Endothelial cell of umbilical vein (primary cell): ENCODE measurements around the gene FSD1. TPM values are rescaled to one million over a fixed set of nuclear protein-coding genes. Genes with fewer than 3 reads are reported as not detected.
"Not testable (repeated sequence)": the region's sequence is repeated elsewhere in the genome, so short reads cannot be mapped to it uniquely, and the experiment has no call there.

Experiments
- BruUV-seq: library from RNA; stranded (reverse); fragments of 400-500 nt; replicated peaks from 2 replicates; lab custom pipeline; 2021; lab: Mats Ljungman, UMichigan
- CTCF ChIA-PET: fragments of 300-600, 350-600 bp; sonication (Branson Sonifier 250); formaldehyde crosslinking; loops from one replicate; lab custom pipeline; 2021; ENCODE audit warnings: antibody characterized with exemption, inconsistent platforms; lab: Charles Lee
- POLR2A ChIA-PET: fragments of 300-600, 350-600 bp; sonication (Branson Sonifier 250); formaldehyde crosslinking; loops from one replicate; lab custom pipeline; 2021; ENCODE audit warnings: antibody characterized with exemption, inconsistent platforms; lab: Charles Lee
- DNase-seq: peaks from one replicate; pipeline ENCODE4 v3.0.0-alpha.2; 2011; ENCODE audit warnings: low read depth, low spot score
- FAIRE-seq: peaks from 2 replicates; lab custom pipeline; 2011; peaks lifted over from hg19 to GRCh38; lab: Jason Lieb, UNC
- H2AFZ ChIP-seq: 2 replicates; pipeline ENCODE4 v1.6.0; 2012; ENCODE audit warnings: low read depth, low read length, control low read depth, inconsistent platforms
- H3K27ac ChIP-seq: 2 replicates; pipeline ENCODE4 v1.5.1; 2011; ENCODE audit warnings: low read depth, mild to moderate bottlenecking, control low read depth, low read length, moderate library complexity; ENCODE audit not compliant: insufficient read depth
- H3K27me3 ChIP-seq, 2 experiments: 2 replicates each; pipeline versions ENCODE4 v1.6.0 to v1.6.1; 2011; ENCODE audit warnings: low read length in 2 of 2, mixed read lengths in 1 of 2; ENCODE audit not compliant: control insufficient read depth in 2 of 2, insufficient read depth in 2 of 2
- H3K36me3 ChIP-seq, 2 experiments: 2 replicates in 1 of 2; 3 replicates in 1 of 2; pipeline ENCODE4 v1.5.1; 2011; ENCODE audit warnings: low read length in 2 of 2, mild to moderate bottlenecking in 1 of 2, moderate library complexity in 1 of 2; ENCODE audit not compliant: control insufficient read depth in 2 of 2, insufficient read depth in 2 of 2; ENCODE audit errors: extremely low read depth in 1 of 2
- H3K4me1 ChIP-seq: 3 replicates; pipeline ENCODE4 v1.5.1; 2011; ENCODE audit warnings: mild to moderate bottlenecking, low read length; ENCODE audit not compliant: control insufficient read depth, insufficient read depth; ENCODE audit errors: extremely low read depth
- H3K4me2 ChIP-seq: 2 replicates; pipeline ENCODE4 v1.6.1; 2011; ENCODE audit warnings: low read length, control low read depth, mixed read lengths; ENCODE audit not compliant: insufficient read depth
- H3K4me3 ChIP-seq, 3 experiments: fragments of 200-600 bp in 1 of 3; sonication (generic), shearing (Covaris generic) in 1 of 3; replicated peaks in 1 of 3; 2 replicates each; pipeline ENCODE4 v1.5.1; 2011 to 2016; ENCODE audit warnings: control low read depth in 3 of 3, low read length in 3 of 3, mild to moderate bottlenecking in 2 of 3, inconsistent platforms in 1 of 3, low read depth in 1 of 3, moderate library complexity in 1 of 3; ENCODE audit not compliant: insufficient read depth in 1 of 3
- H3K79me2 ChIP-seq: 2 replicates; pipeline ENCODE4 v1.6.0; 2012; ENCODE audit warnings: low read length, inconsistent platforms; ENCODE audit not compliant: control insufficient read depth, insufficient read depth
- H3K9ac ChIP-seq: replicated peaks from 2 replicates; pipeline ENCODE3; 2011; ENCODE audit warnings: low read length, control low read depth; ENCODE audit not compliant: insufficient read depth; ENCODE audit errors: extremely low read depth
- H3K9me1 ChIP-seq: replicated peaks from 3 replicates; pipeline ENCODE4 v1.6.0; 2011; ENCODE audit warnings: mild to moderate bottlenecking, low read length; ENCODE audit not compliant: control insufficient read depth, insufficient read depth; ENCODE audit errors: extremely low read depth
- H3K9me3 ChIP-seq: replicated peaks from 2 replicates; pipeline ENCODE4 v1.5.1; 2012; ENCODE audit warnings: low read length, inconsistent platforms; ENCODE audit not compliant: control insufficient read depth, insufficient read depth
- H4K20me1 ChIP-seq: replicated peaks from 2 replicates; pipeline ENCODE3; 2011; ENCODE audit warnings: mild to moderate bottlenecking, low read length; ENCODE audit not compliant: control insufficient read depth, insufficient read depth; ENCODE audit errors: extremely low read depth
- CTCF ChIP-seq, 2 donors: IDR thresholded peaks; 1 replicate in 1 of 2; 2 replicates in 1 of 2; pipeline ENCODE4 v1.5.1; 2011; ENCODE audit warnings: low read length in 2 of 2, mild to moderate bottlenecking in 2 of 2, moderate library complexity in 2 of 2, control low read depth in 1 of 2, inconsistent platforms in 1 of 2, low read depth in 1 of 2; ENCODE audit not compliant: insufficient read depth in 1 of 2; ENCODE audit errors: extremely low read depth in 1 of 2
- EZH2 ChIP-seq: IDR thresholded peaks from 2 replicates; pipeline ENCODE4 v1.6.1; 2012; ENCODE audit warnings: borderline replicate concordance, low read depth, mild to moderate bottlenecking, moderate library complexity, low read length, inconsistent platforms; ENCODE audit not compliant: severe bottlenecking
- FOS ChIP-seq: IDR thresholded peaks from 2 replicates; pipeline ENCODE4 v1.6.1; 2011; ENCODE audit warnings: mild to moderate bottlenecking, low read length, moderate library complexity, borderline replicate concordance; ENCODE audit not compliant: insufficient read depth
- GATA2 ChIP-seq: IDR thresholded peaks from 2 replicates; pipeline ENCODE4 v1.7.0; 2011; ENCODE audit warnings: low read depth, mild to moderate bottlenecking, moderate library complexity, mixed read lengths, low read length; ENCODE audit not compliant: insufficient read length, insufficient read depth
- JUN ChIP-seq: IDR thresholded peaks from 2 replicates; pipeline ENCODE4 v1.6.1; 2011; ENCODE audit warnings: borderline replicate concordance, low read depth; ENCODE audit not compliant: insufficient read length, insufficient read depth
- MAX ChIP-seq: IDR thresholded peaks from 2 replicates; pipeline ENCODE4 v1.6.1; 2011; ENCODE audit not compliant: insufficient read depth, insufficient read length
- MYC ChIP-seq: IDR thresholded peaks from one replicate; pipeline ENCODE4 v1.6.1; 2011; ENCODE audit warnings: mild to moderate bottlenecking, low read depth, low read length
- POLR2A ChIP-seq: IDR thresholded peaks from 2 replicates; pipeline ENCODE4 v1.6.1; 2012; ENCODE audit warnings: low read depth, mild to moderate bottlenecking, control low read depth, low read length
- POLR2AphosphoS5 ChIP-seq: IDR thresholded peaks from 2 replicates; pipeline ENCODE4 v1.6.1; 2012; ENCODE audit warnings: low read depth, mild to moderate bottlenecking, control low read depth, low read length, moderate library complexity; ENCODE audit not compliant: insufficient read depth
- dilution Hi-C: fragments of 300-500 bp; cut with MboI; formaldehyde crosslinking; loops from one replicate; pipeline ENCODE4 v1.15.0; 2019; ENCODE audit warnings: low sequenced_read_pairs; ENCODE audit not compliant: extremely low pct_ligation_motif_present
- intact Hi-C: fragments of 100-400 bp; cut with micrococcal nuclease; formaldehyde crosslinking; loops from one replicate; pipeline ENCODE4 v1.10.0; 2022
- polyA plus RNA-seq, 4 experiments: library from polyadenylated mRNA; depleted of rRNA in 3 of 4; stranded (reverse) in 3 of 4; unstranded in 1 of 4; fragments of >200 nt; gene quantifications; 2 replicates each; pipeline versions ENCODE4 v1.2.1 to v1.2.3, GENCODE V29; 2011 to 2012; ENCODE audit warnings: missing spikeins in 1 of 4
- total RNA-seq: library from RNA; stranded (reverse); gene quantifications from 2 replicates; pipeline ENCODE4 v1.2.3, GENCODE V29; 2021

FSD1 gene
- total and polyA plus RNA-seq, 2 donors (not counting 3 experiments of a cell fraction or from before 2014, with no cell fraction given) = 25.8 to 55.5 TPM

GRCh38 chr19:4272894-4273293 lies 31.5 kb upstream of the FSD1 start:
- DNase-seq (no peak), FAIRE-seq (no peak)
- peaks cover 2 to 6% of the 10 kb centered on the region in 2 experiments for H3K27me3 ChIP-seq
- no peak overlapping the region for H3K4me2 ChIP-seq
- H3K9me1 ChIP-seq = no peaks in the 10 kb centered on the region
- H3K9ac ChIP-seq = no peak overlapping the region
- H3K27ac ChIP-seq = no peak overlapping the region
- ChIA-PET CTCF (interaction anchor here (2.0 kb wide), 1 partner anchor 80 kb away, joined by 5 read pairs; no protein-coding TSS in a partner anchor), POLR2A (no interaction called here)
- H3K4me3 ChIP-seq = no peak overlapping the region
- no TSS peak for BruUV-seq
- H3K9me3 ChIP-seq = no peaks in the 10 kb centered on the region
- peaks cover 0 to 7% of the 10 kb centered on the region in 2 experiments for H3K36me3 ChIP-seq
- intact Hi-C loops (no loop called here), dilution Hi-C loops (no loop called here)
- no peaks in the 10 kb centered on the region for H3K79me2 ChIP-seq
- no peak overlapping the region for H2AFZ ChIP-seq
- TF ChIP-seq CTCF (IDR thresholded peaks at IDR 0.05; ENCODE audit: extremely low read depth in 1 of 2, insufficient read depth in 1 of 2, low read depth in 1 of 2, low read length in 2 of 2) = no peak
- no peak for TF ChIP-seq FOS
- TF ChIP-seq MAX = no peak
- TF ChIP-seq JUN = no peak
- no peak for TF ChIP-seq EZH2
- no peak for TF ChIP-seq MYC
- no peak for TF ChIP-seq POLR2A
- TF ChIP-seq POLR2AphosphoS5 = no peak
- no peak for TF ChIP-seq GATA2
- no peaks in the 10 kb centered on the region for H3K4me1 ChIP-seq
- H4K20me1 ChIP-seq = no peaks in the 10 kb centered on the region

GRCh38 chr19:4274321-4274686 lies 30.1 kb upstream of the FSD1 start:
- peaks cover 8 to 16% of the 10 kb centered on the region in 2 experiments for H3K27me3 ChIP-seq
- H3K9ac ChIP-seq, H3K36me3 ChIP-seq, H3K4me1 ChIP-seq, dilution Hi-C loops, POLR2A ChIA-PET, BruUV-seq, H2AFZ ChIP-seq, H3K79me2 ChIP-seq, H3K4me2 ChIP-seq, intact Hi-C loops, FAIRE-seq, H3K9me3 ChIP-seq, H3K9me1 ChIP-seq, H3K4me3 ChIP-seq, H3K27ac ChIP-seq, H4K20me1 ChIP-seq, DNase-seq: not testable (repeated sequence)
- CTCF ChIA-PET = interaction anchor here (1.2 kb wide), 1 partner anchor 64 kb away, joined by 3 read pairs; no protein-coding TSS in a partner anchor
